ENCODE results near the gene PRG2.

Gene PRG2

DNA sequence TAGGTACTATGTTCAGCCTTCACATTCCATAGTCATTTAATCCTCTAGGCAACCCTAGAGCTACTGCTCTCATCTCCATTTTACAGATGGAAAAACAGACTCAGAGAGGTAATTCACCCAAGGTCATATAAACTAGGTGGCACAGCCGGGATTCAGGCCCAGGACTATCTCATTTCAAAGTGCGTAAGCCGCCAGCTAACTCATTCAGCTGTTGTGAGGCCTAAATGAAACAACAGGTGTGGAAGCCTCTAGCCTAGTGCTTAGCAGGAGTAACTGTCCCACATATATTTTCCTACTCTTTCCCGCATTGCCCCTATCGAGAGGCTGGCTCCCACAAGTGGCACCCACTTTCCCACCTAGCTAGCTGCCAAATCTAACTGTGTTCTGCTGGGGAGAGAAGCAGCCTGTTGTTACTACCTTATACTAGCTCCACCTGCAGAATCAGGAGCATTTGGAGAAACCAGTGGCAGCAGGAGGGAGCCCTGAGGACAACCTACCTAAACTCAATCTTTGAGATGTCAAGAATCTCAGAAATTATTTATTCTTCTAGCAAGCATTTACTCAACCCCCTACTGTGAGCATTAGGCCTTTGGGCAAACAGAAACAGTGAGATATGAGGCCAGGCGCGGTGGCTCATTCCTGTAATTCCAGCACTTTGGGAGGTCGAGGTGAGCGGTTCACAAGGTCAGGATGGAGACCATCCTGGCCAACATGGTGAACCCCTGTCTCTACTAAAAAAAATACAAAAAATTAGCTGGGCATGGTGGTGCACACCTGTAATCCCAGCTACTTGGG lies 30.4 kb downstream of the PRG2 start:
- H3K4me2 ChIP-seq (ENCODE audit: low read length), result no peak overlapping the region
- H3K4ac ChIP-seq (ENCODE audit: low read depth, low read length), result no peak overlapping the region
- H2BK120ac ChIP-seq (ENCODE audit: low read depth, low read length), result no peak overlapping the region
- H2BK5ac ChIP-seq (ENCODE audit: low read length), result no peak overlapping the region
- H3K36me3 ChIP-seq (ENCODE audit: control insufficient read depth, insufficient read depth, low read length), result no peaks in the 10 kb centered on the region
- no peaks in the 10 kb centered on the region for H3K27me3 ChIP-seq (ENCODE audit: insufficient read depth, low read length, poor library complexity)
- no peak overlapping the region for H4K5ac ChIP-seq (ENCODE audit: low read length)
- no peak overlapping the region for H3K18ac ChIP-seq (ENCODE audit: low read length)
- no peak overlapping the region for H4K8ac ChIP-seq (ENCODE audit: low read depth, low read length)
- H3K4me1 ChIP-seq (ENCODE audit: control insufficient read depth, low read depth, low read length), result peaks cover 2% of the 10 kb centered on the region
- H2BK15ac ChIP-seq (replicated peaks; ENCODE audit: low read depth), result no peak overlapping the region
- no peak overlapping the region for H3K27ac ChIP-seq (ENCODE audit: low read depth, low read length)
- DNase-seq, result peak; percentile 50
- H3K56ac ChIP-seq (ENCODE audit: low read length), result no peak overlapping the region
- H3K4me3 ChIP-seq (ENCODE audit: low read length), result no peak overlapping the region
- no peaks in the 10 kb centered on the region for H3K79me2 ChIP-seq (ENCODE audit: control insufficient read depth, insufficient read depth, low read length)
- no peaks in the 10 kb centered on the region for H3K79me1 ChIP-seq (ENCODE audit: low read length)
- H2AK5ac ChIP-seq (ENCODE audit: low read length), result no peak overlapping the region
- no peak overlapping the region for H3K23ac ChIP-seq (ENCODE audit: low read length)
- no peak overlapping the region for H3K9ac ChIP-seq (ENCODE audit: low read length)
- no CpG with 5 or more reads among the region's 9 CpGs for WGBS (ENCODE audit: extremely low coverage, insufficient coverage, low lambda C conversion rate)

- no peaks in the 10 kb centered on the region for H3K36me3 ChIP-seq (ENCODE audit: control insufficient read depth, insufficient read depth, low read length)
- no peak overlapping the region for H3K4me3 ChIP-seq (ENCODE audit: low read length)
- H3K79me2 ChIP-seq (ENCODE audit: control insufficient read depth, insufficient read depth, low read length), result no peaks in the 10 kb centered on the region
Measured at GRCh38 chr11:57359396-57359795, 31.1 kb downstream of the PRG2 start.

DNA sequence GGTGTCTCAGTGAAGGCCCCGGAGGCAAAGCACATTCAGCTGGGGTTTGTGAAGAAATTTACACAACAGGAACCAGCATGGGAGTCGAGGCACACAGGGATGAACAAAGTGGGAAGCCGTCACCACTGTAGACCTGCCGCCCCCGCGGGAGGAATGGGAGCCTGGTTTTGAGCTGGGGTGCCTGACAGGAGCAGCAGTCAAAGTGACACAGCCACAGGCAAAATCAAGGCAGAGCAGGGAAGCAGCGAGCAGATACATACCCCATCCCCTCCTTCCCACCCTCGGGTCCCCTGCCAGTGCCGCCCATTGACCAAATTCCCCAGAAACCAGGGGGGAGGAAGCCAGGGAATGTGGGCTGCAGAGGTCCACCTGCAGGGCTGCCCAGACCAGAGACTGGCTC lies 31.5 kb downstream of the PRG2 start:
- H3K9ac ChIP-seq (ENCODE audit: low read length), result no peak overlapping the region
- no peak overlapping the region for H2BK120ac ChIP-seq (ENCODE audit: low read depth, low read length)
- H3K23ac ChIP-seq (ENCODE audit: low read length), result no peak overlapping the region
- no peak overlapping the region for H2AK5ac ChIP-seq (ENCODE audit: low read length)
- no peak overlapping the region for H4K5ac ChIP-seq (ENCODE audit: low read length)
- H3K4me1 ChIP-seq (ENCODE audit: control insufficient read depth, low read depth, low read length), result no peaks in the 10 kb centered on the region
- H4K8ac ChIP-seq (ENCODE audit: low read depth, low read length), result no peak overlapping the region
- H3K18ac ChIP-seq (ENCODE audit: low read length), result no peak overlapping the region
- no peak overlapping the region for H3K4me2 ChIP-seq (ENCODE audit: low read length)
- H3K27me3 ChIP-seq (ENCODE audit: insufficient read depth, low read length, poor library complexity), result no peaks in the 10 kb centered on the region
- no peaks in the 10 kb centered on the region for H3K79me2 ChIP-seq (ENCODE audit: control insufficient read depth, insufficient read depth, low read length)
- no peak for DNase-seq
- H2BK15ac ChIP-seq (replicated peaks; ENCODE audit: low read depth), result no peak overlapping the region
- no peak overlapping the region for H3K4ac ChIP-seq (ENCODE audit: low read depth, low read length)
- H3K27ac ChIP-seq (ENCODE audit: low read depth, low read length), result no peak overlapping the region
- H3K56ac ChIP-seq (ENCODE audit: low read length), result no peak overlapping the region
- no peak overlapping the region for H2BK5ac ChIP-seq (ENCODE audit: low read length)
- H3K4me3 ChIP-seq (ENCODE audit: low read length), result no peak overlapping the region
- no CpG with 5 or more reads among the region's 9 CpGs for WGBS (ENCODE audit: extremely low coverage, insufficient coverage, low lambda C conversion rate)
- no peaks in the 10 kb centered on the region for H3K79me1 ChIP-seq (ENCODE audit: low read length)
- H3K36me3 ChIP-seq (ENCODE audit: control insufficient read depth, insufficient read depth, low read length), result no peaks in the 10 kb centered on the region

More at GRCh38 chr11:57359396-57359795, 31.1 kb downstream of the PRG2 start:
- H3K27me3 ChIP-seq (ENCODE audit: insufficient read depth, low read length, poor library complexity), result no peaks in the 10 kb centered on the region
- no CpG with 5 or more reads among the region's 5 CpGs for WGBS (ENCODE audit: extremely low coverage, insufficient coverage, low lambda C conversion rate)
- no peak overlapping the region for H4K5ac ChIP-seq (ENCODE audit: low read length)
- no peak overlapping the region for H3K23ac ChIP-seq (ENCODE audit: low read length)
- no peaks in the 10 kb centered on the region for H3K79me1 ChIP-seq (ENCODE audit: low read length)
- H4K8ac ChIP-seq (ENCODE audit: low read depth, low read length), result no peak overlapping the region
- no peak overlapping the region for H2BK15ac ChIP-seq (replicated peaks; ENCODE audit: low read depth)
- no peaks in the 10 kb centered on the region for H3K4me1 ChIP-seq (ENCODE audit: control insufficient read depth, low read depth, low read length)
- H3K18ac ChIP-seq (ENCODE audit: low read length), result no peak overlapping the region
- H2BK120ac ChIP-seq (ENCODE audit: low read depth, low read length), result no peak overlapping the region
- no peak overlapping the region for H3K4me2 ChIP-seq (ENCODE audit: low read length)
- H2AK5ac ChIP-seq (ENCODE audit: low read length), result no peak overlapping the region
- no peak overlapping the region for H3K56ac ChIP-seq (ENCODE audit: low read length)
- DNase-seq, result no peak
- H2BK5ac ChIP-seq (ENCODE audit: low read length), result no peak overlapping the region
- H3K4ac ChIP-seq (ENCODE audit: low read depth, low read length), result no peak overlapping the region
- H3K9ac ChIP-seq (ENCODE audit: low read length), result no peak overlapping the region
- no peak overlapping the region for H3K27ac ChIP-seq (ENCODE audit: low read depth, low read length)

GRCh38 chr11:57358543-57358961 lies 31.9 kb downstream of the PRG2 start:
- Histone ChIP-seq H2AK5ac (ENCODE audit: low read length) (no peak overlapping the region), H3K79me2 (ENCODE audit: control insufficient read depth, insufficient read depth, low read length) (no peaks in the 10 kb centered on the region), H3K36me3 (ENCODE audit: control insufficient read depth, insufficient read depth, low read length) (no peaks in the 10 kb centered on the region), H3K18ac (ENCODE audit: low read length) (no peak overlapping the region), H3K27me3 (ENCODE audit: insufficient read depth, low read length, poor library complexity) (no peaks in the 10 kb centered on the region), H3K4me1 (ENCODE audit: control insufficient read depth, low read depth, low read length) (no peaks in the 10 kb centered on the region), H3K23ac (ENCODE audit: low read length) (no peak overlapping the region), H3K9ac (ENCODE audit: low read length) (no peak overlapping the region), H2BK15ac (replicated peaks; ENCODE audit: low read depth) (no peak overlapping the region), H3K4me3 (ENCODE audit: low read length) (no peak overlapping the region), H3K4me2 (ENCODE audit: low read length) (no peak overlapping the region), H3K27ac (ENCODE audit: low read depth, low read length) (no peak overlapping the region), H3K56ac (ENCODE audit: low read length) (no peak overlapping the region), H4K5ac (ENCODE audit: low read length) (no peak overlapping the region), H4K8ac (ENCODE audit: low read depth, low read length) (no peak overlapping the region), H3K79me1 (ENCODE audit: low read length) (no peaks in the 10 kb centered on the region), H2BK120ac (ENCODE audit: low read depth, low read length) (no peak overlapping the region), H2BK5ac (ENCODE audit: low read length) (no peak overlapping the region), H3K4ac (ENCODE audit: low read depth, low read length) (no peak overlapping the region)
- DNase-seq, result no peak
- WGBS (ENCODE audit: extremely low coverage, insufficient coverage, low lambda C conversion rate), result no CpG with 5 or more reads among the region's 9 CpGs

DNA sequence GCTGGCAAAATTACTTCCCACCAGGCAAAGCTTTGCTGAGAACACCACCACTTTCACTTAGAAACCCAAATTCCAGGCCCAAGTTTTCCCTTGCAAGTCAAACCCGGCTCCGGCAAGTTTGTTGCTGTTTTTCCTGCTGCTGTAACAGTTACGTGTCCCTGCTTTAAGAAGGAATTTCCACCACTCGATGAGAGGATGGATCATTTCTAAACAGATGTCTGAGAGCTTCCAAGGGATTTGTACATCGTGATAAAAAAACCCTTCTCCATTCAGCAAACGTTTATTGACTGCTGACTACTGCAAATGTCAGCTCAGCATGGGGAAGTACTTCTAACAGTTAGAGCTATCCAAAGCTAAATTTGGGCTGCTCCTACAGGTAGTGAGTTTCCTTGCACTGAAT lies 32.6 kb downstream of the PRG2 start:
- no peak overlapping the region for H3K23ac ChIP-seq (ENCODE audit: low read length)
- H3K79me2 ChIP-seq (ENCODE audit: control insufficient read depth, insufficient read depth, low read length), result no peaks in the 10 kb centered on the region
- no peak overlapping the region for H3K9ac ChIP-seq (ENCODE audit: low read length)
- WGBS (ENCODE audit: extremely low coverage, insufficient coverage, low lambda C conversion rate), result no CpG with 5 or more reads among the region's 6 CpGs
- DNase-seq, result no peak
- no peaks in the 10 kb centered on the region for H3K36me3 ChIP-seq (ENCODE audit: control insufficient read depth, insufficient read depth, low read length)
- no peak overlapping the region for H4K8ac ChIP-seq (ENCODE audit: low read depth, low read length)
- H3K4ac ChIP-seq (ENCODE audit: low read depth, low read length), result no peak overlapping the region
- no peak overlapping the region for H3K27ac ChIP-seq (ENCODE audit: low read depth, low read length)
- H3K4me1 ChIP-seq (ENCODE audit: control insufficient read depth, low read depth, low read length), result peaks cover 2% of the 10 kb centered on the region
- H3K4me3 ChIP-seq (ENCODE audit: low read length), result no peak overlapping the region
- no peak overlapping the region for H2BK15ac ChIP-seq (replicated peaks; ENCODE audit: low read depth)
- no peaks in the 10 kb centered on the region for H3K27me3 ChIP-seq (ENCODE audit: insufficient read depth, low read length, poor library complexity)
- H2BK120ac ChIP-seq (ENCODE audit: low read depth, low read length), result no peak overlapping the region
- no peak overlapping the region for H3K4me2 ChIP-seq (ENCODE audit: low read length)
- no peak overlapping the region for H4K5ac ChIP-seq (ENCODE audit: low read length)
- H2BK5ac ChIP-seq (ENCODE audit: low read length), result no peak overlapping the region
- no peak overlapping the region for H3K56ac ChIP-seq (ENCODE audit: low read length)
- H2AK5ac ChIP-seq (ENCODE audit: low read length), result no peak overlapping the region
- no peak overlapping the region for H3K18ac ChIP-seq (ENCODE audit: low read length)
- H3K79me1 ChIP-seq (ENCODE audit: low read length), result no peaks in the 10 kb centered on the region

- no peak overlapping the region for H3K4ac ChIP-seq (ENCODE audit: low read depth, low read length)
- H2BK15ac ChIP-seq (replicated peaks; ENCODE audit: low read depth), result no peak overlapping the region
- H3K18ac ChIP-seq (ENCODE audit: low read length), result no peak overlapping the region
- H3K4me3 ChIP-seq (ENCODE audit: low read length), result no peak overlapping the region
- H3K56ac ChIP-seq (ENCODE audit: low read length), result no peak overlapping the region
- no peak overlapping the region for H3K4me2 ChIP-seq (ENCODE audit: low read length)
- H3K79me2 ChIP-seq (ENCODE audit: control insufficient read depth, insufficient read depth, low read length), result no peaks in the 10 kb centered on the region
- no peaks in the 10 kb centered on the region for H3K27me3 ChIP-seq (ENCODE audit: insufficient read depth, low read length, poor library complexity)
- H2AK5ac ChIP-seq (ENCODE audit: low read length), result no peak overlapping the region
- peaks cover 2% of the 10 kb centered on the region for H3K4me1 ChIP-seq (ENCODE audit: control insufficient read depth, low read depth, low read length)
- no peak overlapping the region for H4K8ac ChIP-seq (ENCODE audit: low read depth, low read length)
- H2BK120ac ChIP-seq (ENCODE audit: low read depth, low read length), result no peak overlapping the region
- no peak overlapping the region for H2BK5ac ChIP-seq (ENCODE audit: low read length)
- WGBS (ENCODE audit: extremely low coverage, insufficient coverage, low lambda C conversion rate), result no CpG with 5 or more reads among the region's 3 CpGs
- H3K9ac ChIP-seq (ENCODE audit: low read length), result no peak overlapping the region
- no peak for DNase-seq
- H4K5ac ChIP-seq (ENCODE audit: low read length), result no peak overlapping the region
- no peaks in the 10 kb centered on the region for H3K79me1 ChIP-seq (ENCODE audit: low read length)
- H3K36me3 ChIP-seq (ENCODE audit: control insufficient read depth, insufficient read depth, low read length), result no peaks in the 10 kb centered on the region
- H3K27ac ChIP-seq (ENCODE audit: low read depth, low read length), result no peak overlapping the region
- H3K23ac ChIP-seq (ENCODE audit: low read length), result no peak overlapping the region
Measured at GRCh38 chr11:57357310-57357709, 33.1 kb downstream of the PRG2 start.
